ENCODE measurements around the gene FTL.

The FTL gene

GRCh38 chr19:48945817-48946216 is 19.3 kb upstream of the FTL start:
- DNase-seq (ENCODE audit: low read depth), result no peak

- DNase-seq (ENCODE audit: low read depth), result no peak
Observed at GRCh38 chr19:48946463-48947257, 18.4 kb upstream of the FTL start.

DNA sequence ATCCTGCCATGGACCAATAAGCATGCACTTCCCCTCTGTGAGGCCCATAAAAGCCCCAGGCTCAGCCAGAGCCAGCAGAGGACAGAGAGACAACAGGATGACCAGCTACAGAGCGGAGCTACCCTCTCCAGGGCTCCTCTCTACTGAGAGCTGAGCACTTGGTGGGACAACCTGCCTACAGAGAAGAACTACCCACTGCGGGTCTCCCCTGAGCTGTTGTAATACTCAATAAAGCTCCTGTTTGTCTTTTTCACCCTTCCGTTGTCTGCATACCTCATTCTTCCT is 17.9 kb upstream of the FTL start:
- no peak for DNase-seq (ENCODE audit: low read depth)

GRCh38 chr19:48950159-48950558 is 14.9 kb upstream of the FTL start:
- no peak for DNase-seq (ENCODE audit: low read depth)

DNA sequence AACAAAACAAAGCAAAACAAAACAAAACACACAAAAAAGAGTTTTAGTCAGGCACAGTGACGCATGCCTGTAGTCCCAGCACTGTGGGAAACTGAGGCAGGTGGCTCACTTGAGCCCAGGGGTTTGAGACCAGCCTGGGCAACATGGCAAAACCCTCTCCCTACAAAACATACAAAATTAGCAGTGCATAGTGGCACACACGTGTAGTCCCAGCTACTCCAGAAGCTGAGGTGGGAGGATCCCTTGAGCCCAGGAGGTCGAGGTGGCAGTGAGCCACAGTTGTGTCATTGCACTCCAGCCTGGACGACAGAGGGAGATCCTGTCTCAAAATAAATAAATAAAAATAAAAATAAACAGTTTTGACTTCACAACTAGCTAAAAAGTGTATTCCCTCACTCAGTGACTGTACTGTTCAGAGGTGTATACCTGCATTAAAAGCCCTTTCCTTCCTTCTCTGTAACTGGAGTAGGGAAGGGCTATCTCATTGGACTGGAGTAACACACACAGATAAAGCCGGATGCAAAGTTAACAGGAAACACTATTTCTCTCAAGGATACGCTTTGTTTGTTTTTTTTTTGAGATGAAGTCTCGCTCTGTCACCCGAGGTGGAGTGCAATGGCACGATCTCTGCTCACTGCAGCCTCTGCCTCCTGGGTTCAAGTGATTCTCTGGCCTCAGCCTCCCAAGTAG is 14.1 kb upstream of the FTL start:
- no peak for DNase-seq (ENCODE audit: low read depth)

DNA sequence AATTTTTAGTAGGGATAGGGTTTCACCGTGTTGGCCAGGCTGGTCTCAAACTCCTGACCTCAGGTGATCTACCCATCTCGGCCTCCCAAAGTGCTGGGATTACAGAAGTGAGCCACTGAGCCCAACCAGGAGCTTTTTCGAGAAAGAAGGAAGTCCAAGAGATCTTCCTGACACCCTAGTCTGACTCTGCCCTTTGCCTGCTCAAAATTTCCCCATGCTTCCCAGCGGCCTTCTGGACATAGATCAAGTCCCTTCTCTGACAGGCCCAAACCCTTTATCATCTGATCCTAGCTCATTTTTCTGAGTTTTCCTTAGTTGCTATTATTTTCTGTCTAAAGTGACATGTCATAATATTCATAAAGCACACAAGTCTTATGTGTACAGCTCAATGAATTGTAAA is 12.0 kb upstream of the FTL start:
- DNase-seq (ENCODE audit: low read depth), result no peak

- no peak for DNase-seq (ENCODE audit: low read depth)
Observed at GRCh38 chr19:48953990-48954594, 11.0 kb upstream of the FTL start.

DNA sequence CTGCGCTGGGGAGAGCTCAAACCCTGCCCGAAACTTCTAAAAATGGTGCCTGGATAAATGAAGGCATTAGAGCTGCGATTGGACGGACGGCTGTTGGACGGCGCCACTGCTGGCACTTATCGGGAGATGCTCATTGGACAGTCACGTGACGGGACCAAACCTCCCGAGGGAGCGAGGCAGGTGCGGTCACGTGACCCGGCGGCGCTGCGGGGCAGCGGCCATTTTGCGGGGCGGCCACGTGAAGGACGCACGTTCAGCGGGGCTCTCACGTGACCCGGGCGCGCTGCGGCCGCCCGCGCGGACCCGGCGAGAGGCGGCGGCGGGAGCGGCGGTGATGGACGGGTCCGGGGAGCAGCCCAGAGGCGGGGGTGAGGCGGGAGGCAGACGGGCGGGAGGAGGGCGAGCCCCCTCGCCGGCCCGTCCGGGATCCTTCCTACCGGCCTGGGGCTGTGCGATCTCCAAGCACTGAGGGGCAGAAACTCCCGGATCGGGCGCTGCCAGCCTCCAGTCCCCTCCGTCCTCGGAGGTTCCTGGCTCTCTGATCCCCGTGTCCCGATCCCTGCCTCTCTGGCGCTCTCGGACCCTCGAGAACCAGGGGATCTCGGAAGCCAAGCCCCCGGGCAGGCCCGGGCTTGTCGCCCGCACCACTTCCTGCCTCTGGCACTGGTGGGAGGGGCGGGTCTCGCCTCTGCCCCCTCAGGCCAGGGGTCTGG is 10.4 kb upstream of the FTL start, which contains the start of gene BAX:
BAX (plus strand) TSS at position 281 of the 713 bp plus-strand sequence; CDS start at position 335, 54 bp downstream.
- DNase-seq (ENCODE audit: low read depth), result peak; percentile 99

GRCh38 chr19:48955308-48955958 is 9.7 kb upstream of the FTL start:
- no peak for DNase-seq (ENCODE audit: low read depth)

- no peak for DNase-seq (ENCODE audit: low read depth)
Observed at GRCh38 chr19:48958006-48958405, 7.1 kb upstream of the FTL start.

DNA sequence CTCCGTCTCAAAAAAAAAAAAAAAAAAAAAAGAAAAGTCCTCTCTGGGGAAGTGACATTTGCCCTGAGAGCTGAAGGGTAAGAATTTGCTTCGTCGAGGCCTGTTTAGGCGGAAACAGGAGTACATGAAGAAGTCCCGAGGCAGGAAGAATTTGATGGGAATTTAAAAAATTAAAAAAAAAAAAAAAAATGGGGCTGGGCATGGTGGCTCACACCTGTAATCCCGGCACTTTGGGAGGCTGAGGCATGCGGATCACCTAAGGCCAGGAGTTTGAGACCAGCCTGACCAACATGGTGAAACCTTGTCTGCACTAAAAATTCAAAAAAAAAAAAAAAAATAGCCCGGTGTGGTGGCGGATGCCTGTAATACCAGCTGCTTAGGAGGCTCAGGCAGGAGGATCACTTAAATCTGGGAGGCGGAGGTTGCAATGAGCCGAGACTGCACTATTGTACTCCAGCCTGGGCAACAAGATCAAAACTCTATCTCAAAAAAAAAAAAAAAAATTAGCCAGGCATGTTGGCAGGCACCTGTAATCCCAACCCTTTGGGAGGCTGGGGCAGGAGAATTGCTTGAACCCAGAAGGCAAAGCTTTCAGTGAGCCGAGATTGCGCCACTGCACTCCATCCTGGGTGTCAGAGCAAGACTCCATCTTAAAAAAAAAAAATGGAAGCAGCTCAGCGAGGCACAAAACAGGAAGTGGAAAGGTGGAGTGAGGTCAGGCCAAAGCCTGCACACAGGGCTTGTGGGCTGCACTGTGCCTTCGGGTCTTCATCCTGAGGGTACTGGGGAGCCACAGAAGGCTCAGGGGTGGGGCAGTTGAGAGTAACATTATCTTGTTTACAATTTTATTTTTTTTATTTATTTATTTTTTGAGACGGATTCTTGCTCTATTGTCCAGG is 5.5 kb upstream of the FTL start:
- DNase-seq (ENCODE audit: low read depth), result no peak

GRCh38 chr19:48961051-48961649 is 4.0 kb upstream of the FTL start:
- no peak for DNase-seq (ENCODE audit: low read depth)

GRCh38 chr19:48961673-48962028 is 3.5 kb upstream of the FTL start:
- no peak for DNase-seq (ENCODE audit: low read depth)

DNA sequence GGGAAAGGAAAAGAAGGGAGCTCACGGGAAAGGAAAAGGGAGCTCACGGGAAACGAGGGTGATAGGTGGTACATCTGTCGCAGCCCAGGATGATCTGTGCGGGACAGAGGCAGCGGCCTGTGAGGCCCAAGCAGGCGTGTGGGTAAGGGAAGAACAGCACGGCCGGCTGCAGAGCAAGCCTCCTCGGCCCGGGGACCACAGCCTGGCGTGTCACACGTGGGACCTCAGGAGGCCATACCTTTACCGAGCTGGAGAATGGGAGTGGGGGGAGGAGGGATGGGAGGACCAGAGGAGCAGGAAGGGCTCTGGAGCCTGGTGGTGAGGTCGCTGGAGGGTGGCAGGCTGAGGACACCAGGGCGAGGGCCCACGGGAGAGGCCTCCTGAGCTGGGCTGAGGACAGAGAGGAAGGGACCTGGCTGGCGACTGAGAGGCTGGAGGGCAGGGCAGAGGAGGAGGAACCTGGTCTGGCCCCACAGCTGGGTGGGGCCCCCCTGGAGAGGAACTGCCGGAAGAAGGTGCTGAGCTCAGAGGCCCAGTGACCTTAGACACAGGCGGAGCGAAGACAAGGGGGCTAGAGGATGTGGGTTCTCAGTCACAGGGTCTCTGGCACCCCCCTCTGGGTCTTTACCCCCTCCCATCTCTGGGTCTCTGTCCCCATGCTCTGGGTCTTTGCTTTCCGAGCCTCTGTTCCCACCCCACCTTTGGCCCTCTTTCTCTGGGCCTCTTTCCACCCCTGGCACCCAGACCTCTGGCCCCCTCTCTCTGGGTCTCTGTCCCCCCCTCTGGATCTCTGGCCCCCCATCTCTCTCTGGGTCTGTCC is 2.9 kb upstream of the FTL start:
- DNase-seq (ENCODE audit: low read depth), result peak; percentile 94

DNA sequence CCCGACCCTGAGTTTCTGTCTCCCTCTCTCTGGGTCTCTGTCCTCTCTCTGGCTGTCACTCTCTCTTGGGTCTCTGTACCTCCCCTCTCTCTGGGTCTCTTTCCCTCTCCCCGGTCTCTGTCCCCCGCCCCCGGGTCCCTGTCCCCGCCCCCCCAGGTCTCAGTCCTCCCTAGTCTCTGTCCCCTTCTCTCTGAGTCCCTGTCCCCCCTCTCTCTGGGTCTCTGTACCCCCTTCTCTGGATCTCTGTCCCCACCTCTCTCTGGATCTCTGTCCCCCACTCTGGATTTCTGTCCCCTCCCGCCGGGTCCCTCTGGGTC is 2.3 kb upstream of the FTL start:
- DNase-seq (ENCODE audit: low read depth), result no peak

DNA sequence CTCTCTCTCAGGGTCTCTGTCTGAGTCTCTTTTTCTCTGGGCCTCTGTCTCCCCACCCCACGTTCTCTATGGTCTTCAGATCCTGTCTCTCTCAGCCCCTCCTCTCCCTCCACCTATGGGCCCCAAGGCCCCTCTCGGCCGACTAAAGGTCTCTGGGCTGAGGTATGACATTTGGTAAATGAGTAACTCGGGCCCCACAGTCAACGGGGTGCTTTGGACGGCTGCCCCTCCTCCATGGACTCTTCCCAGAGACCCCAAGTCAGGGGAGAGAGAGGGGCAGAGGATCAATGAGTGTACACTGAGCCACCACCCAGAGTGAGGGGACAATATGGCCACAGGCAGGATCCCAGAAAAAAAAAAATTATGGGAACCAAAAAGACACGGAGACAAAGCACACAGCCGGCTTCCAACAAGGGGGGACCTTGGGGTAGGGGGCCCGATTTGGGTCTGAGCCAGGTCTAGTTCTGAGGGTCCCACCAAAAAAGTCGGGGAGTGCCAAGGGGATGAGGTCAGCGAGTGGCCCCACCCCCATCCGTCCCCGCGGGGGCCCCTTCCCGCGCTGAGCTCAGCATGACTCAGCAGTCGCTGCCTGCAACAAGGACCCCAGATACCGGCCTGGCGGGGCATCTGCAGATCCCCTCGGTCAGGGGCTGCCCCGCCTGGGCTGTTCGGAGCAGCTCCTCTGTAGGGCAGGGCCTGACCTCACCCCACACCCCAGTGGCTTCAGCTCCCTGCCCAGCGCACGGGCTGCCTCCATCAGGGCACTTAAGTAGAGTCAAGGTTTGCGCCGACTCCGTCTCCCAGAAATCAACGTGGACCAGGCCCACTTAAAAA is 1.5 kb upstream of the FTL start:
- DNase-seq (ENCODE audit: low read depth), result peak; percentile 95

- DNase-seq (ENCODE audit: low read depth), result no peak
Observed at GRCh38 chr19:48964205-48965039, 687 bp upstream of the FTL start.

DNA sequence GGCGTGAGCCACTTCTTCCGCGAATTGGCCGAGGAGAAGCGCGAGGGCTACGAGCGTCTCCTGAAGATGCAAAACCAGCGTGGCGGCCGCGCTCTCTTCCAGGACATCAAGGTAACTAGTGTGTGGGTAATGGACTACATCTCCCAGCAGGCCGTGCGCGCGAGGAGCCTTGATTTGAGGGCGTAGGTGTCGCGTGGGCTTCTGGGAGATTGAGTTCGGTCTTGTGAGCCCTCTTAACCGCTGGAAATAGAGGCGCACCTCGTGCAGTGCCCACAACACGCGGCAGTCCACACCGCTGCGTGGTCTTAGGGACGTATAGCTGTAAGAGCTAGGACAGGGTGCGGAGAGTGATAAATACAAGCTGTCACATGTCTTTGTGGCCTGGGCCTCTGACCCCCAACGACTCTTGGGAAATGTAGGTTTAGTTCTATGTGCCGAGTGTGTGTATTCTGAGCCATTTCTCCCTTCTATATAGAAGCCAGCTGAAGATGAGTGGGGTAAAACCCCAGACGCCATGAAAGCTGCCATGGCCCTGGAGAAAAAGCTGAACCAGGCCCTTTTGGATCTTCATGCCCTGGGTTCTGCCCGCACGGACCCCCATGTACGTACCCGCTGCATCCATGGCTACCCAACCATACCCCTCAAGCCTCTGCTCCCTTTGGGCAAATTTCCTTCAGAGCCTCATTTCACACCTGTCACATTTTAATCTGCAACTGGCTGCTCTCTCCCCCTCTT is 864 bp downstream of the FTL start:
- DNase-seq (ENCODE audit: low read depth), result peak; percentile 75

Measured in CMK (cell line).